ENCODE data around the gene KPNB1. TPM values are rescaled to one million over a fixed set of nuclear protein-coding genes. Genes with fewer than 3 reads are reported as not detected.

The KPNB1 gene
- total RNA-seq, 1 experiment from 2014 or later: 742 TPM

DNA sequence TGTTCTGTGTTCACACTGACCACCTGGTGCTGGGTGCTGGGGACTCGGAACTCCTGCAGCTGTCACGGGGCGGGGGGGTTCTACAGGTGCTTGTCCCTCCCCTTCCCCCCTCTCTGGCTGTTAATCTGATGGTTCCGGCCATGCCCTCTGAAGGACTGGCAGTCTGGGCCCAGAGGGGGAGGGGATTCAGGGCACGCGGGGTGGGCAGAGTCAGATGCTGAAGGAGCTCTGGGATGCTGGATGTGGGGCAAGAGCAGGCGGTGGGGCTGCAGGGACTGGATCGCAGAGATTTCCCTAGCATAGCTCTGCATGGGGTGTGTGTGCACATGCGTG, 78.0 kb downstream of the KPNB1 start:
- no peak overlapping the region for H3K9ac ChIP-seq (ENCODE audit: extremely low read depth, insufficient read length, low read length)
- H4K8ac ChIP-seq (replicated peaks; ENCODE audit: insufficient read length, low read depth, low read length): no peak overlapping the region
- Mint-ChIP-seq H3K4me1 (peaks cover 7 to 20% of the 10 kb centered on the region in 2 experiments), H3K36me3 (ENCODE audit: insufficient read depth in 1 of 3, low read depth in 3 of 3) (no peaks in the 10 kb centered on the region; a peak in 1 of 7 replicates), H3K9me3 (no peaks in the 10 kb centered on the region), H3K27ac (peak overlapping the region in 2 of 3 experiments; percentile 65 to 66; a peak in 2 of 7 replicates), H3K27me3 (ENCODE audit: low read depth) (peaks cover 63% of the 10 kb centered on the region), H3K4me3 (no peak overlapping the region)
- H3K27ac ChIP-seq (ENCODE audit: insufficient read length, low read depth, low read length): no peak overlapping the region
- H2BK12ac ChIP-seq (ENCODE audit: insufficient read length, low read depth, low read length): no peak overlapping the region
- no peak overlapping the region for H2BK20ac ChIP-seq (ENCODE audit: low read depth, low read length, poor library complexity, severe bottlenecking)
- H4K5ac ChIP-seq (ENCODE audit: insufficient read length, low read depth, low read length): no peak overlapping the region
- H3K79me1 ChIP-seq (ENCODE audit: insufficient read depth, low read depth, low read length, poor library complexity, severe bottlenecking): no peaks in the 10 kb centered on the region
- no CpG with 5 or more reads among the region's 9 CpGs for WGBS (ENCODE audit: extremely low coverage, insufficient read length, low lambda C conversion rate)
- no peak overlapping the region for H3K4ac ChIP-seq (ENCODE audit: low read depth, low read length)
- H2AK5ac ChIP-seq (ENCODE audit: insufficient read length, low read length): no peak overlapping the region
- no peak overlapping the region for H3K23ac ChIP-seq (ENCODE audit: insufficient read length, low read depth, low read length)
- no peak overlapping the region for H4K91ac ChIP-seq (ENCODE audit: insufficient read length, low read depth, low read length)
- H4K20me1 ChIP-seq (ENCODE audit: control insufficient read depth, insufficient read depth, insufficient read length): no peaks in the 10 kb centered on the region
- H2BK15ac ChIP-seq (ENCODE audit: low read depth, low read length): no peak overlapping the region
- TF ChIP-seq, protein P1, sequence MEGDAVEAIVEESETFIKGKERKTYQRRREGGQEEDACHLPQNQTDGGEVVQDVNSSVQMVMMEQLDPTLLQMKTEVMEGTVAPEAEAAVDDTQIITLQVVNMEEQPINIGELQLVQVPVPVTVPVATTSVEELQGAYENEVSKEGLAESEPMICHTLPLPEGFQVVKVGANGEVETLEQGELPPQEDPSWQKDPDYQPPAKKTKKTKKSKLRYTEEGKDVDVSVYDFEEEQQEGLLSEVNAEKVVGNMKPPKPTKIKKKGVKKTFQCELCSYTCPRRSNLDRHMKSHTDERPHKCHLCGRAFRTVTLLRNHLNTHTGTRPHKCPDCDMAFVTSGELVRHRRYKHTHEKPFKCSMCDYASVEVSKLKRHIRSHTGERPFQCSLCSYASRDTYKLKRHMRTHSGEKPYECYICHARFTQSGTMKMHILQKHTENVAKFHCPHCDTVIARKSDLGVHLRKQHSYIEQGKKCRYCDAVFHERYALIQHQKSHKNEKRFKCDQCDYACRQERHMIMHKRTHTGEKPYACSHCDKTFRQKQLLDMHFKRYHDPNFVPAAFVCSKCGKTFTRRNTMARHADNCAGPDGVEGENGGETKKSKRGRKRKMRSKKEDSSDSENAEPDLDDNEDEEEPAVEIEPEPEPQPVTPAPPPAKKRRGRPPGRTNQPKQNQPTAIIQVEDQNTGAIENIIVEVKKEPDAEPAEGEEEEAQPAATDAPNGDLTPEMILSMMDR (conservative IDR thresholded peaks at IDR 0.05): no peak
- H3K56ac ChIP-seq (ENCODE audit: insufficient read length, low read depth, low read length): no peak overlapping the region
- no peak overlapping the region for H2BK5ac ChIP-seq (ENCODE audit: insufficient read length, low read length)
- H3T11ph ChIP-seq (ENCODE audit: low read length): no peak overlapping the region
- H2BK120ac ChIP-seq (ENCODE audit: low read depth, low read length, poor library complexity, severe bottlenecking): no peak overlapping the region
- H3K79me2 ChIP-seq (ENCODE audit: insufficient read depth, low read length): no peaks in the 10 kb centered on the region
- H3K18ac ChIP-seq (ENCODE audit: insufficient read length, low read depth, low read length): no peak overlapping the region
- no peaks in the 10 kb centered on the region for H3K9me3 ChIP-seq (ENCODE audit: control insufficient read depth, low read depth, low read length)
- H3K27me3 ChIP-seq (ENCODE audit: insufficient read depth, low read length): peaks cover 6% of the 10 kb centered on the region; the same call in 1 of the 2 replicates
- H3K4me2 ChIP-seq (ENCODE audit: insufficient read depth, insufficient read length, low read length): no peak overlapping the region
- no peaks in the 10 kb centered on the region for H3K23me2 ChIP-seq (ENCODE audit: insufficient read length, low read depth, low read length, poor library complexity, severe bottlenecking)
- H3K4me1 ChIP-seq (ENCODE audit: insufficient read depth, low read length): no peaks in the 10 kb centered on the region
- H3K14ac ChIP-seq (ENCODE audit: insufficient read depth, low read length): no peak overlapping the region
- no peak for DNase-seq
- H2AFZ ChIP-seq (ENCODE audit: low read length): no peak overlapping the region
